Peyer's patch (tissue), 4 donors: Measurements from ENCODE around the gene LGI4.
"Not testable (repeated sequence)": the region's sequence is repeated elsewhere in the genome, so short reads cannot be mapped to it uniquely, and the experiment has no call there.

Experiments
- POLR2A ChIP-seq, 2 donors: fragments of 450-650 bp; IDR thresholded peaks; one replicate each; pipeline ENCODE4 v1.5.1; 2017; ENCODE audit warnings: antibody characterized with exemption in 2 of 2, mild to moderate bottlenecking in 2 of 2, moderate library complexity in 2 of 2
- TF ChIP-seq, protein P1 (sequence below), 6 experiments: fragments of 450-650 bp in 4 of 6; fragments of 200-600 bp in 2 of 6; sonication (generic) in 1 of 6; IDR thresholded peaks; one replicate each; pipeline ENCODE4 v1.5.1; 2017 to 2019; ENCODE audit warnings: antibody characterized with exemption in 6 of 6, mild to moderate bottlenecking in 3 of 6, moderate library complexity in 1 of 6

DNA sequence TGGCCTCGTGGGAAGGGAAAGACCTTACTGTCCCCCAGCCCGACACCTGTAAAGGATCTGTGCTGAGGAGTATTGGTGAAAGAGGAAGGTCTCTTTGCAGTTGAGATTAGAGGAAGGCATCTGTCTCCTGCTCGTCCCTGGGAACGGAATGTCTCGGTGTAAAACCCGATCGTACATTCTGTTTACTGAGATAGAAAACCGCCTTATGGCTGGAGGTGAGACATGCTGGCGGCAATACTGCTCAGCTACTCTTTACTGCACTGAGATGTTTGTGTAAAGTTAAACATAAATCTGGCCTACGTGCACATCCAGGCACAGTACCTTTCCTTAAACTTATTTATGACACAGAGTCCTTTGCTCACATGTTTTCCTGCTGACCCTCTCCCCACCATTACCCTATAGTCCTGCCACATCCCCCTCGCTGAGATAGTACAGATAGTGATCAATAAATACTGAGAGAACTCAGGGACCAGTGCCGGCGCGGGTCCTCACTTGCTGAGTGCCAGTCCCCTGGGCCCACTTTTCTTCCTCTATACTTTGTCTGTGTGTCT is 5.1 kb downstream of the LGI4 start:
- TF ChIP-seq, protein P1, sequence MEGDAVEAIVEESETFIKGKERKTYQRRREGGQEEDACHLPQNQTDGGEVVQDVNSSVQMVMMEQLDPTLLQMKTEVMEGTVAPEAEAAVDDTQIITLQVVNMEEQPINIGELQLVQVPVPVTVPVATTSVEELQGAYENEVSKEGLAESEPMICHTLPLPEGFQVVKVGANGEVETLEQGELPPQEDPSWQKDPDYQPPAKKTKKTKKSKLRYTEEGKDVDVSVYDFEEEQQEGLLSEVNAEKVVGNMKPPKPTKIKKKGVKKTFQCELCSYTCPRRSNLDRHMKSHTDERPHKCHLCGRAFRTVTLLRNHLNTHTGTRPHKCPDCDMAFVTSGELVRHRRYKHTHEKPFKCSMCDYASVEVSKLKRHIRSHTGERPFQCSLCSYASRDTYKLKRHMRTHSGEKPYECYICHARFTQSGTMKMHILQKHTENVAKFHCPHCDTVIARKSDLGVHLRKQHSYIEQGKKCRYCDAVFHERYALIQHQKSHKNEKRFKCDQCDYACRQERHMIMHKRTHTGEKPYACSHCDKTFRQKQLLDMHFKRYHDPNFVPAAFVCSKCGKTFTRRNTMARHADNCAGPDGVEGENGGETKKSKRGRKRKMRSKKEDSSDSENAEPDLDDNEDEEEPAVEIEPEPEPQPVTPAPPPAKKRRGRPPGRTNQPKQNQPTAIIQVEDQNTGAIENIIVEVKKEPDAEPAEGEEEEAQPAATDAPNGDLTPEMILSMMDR (IDR thresholded peaks at IDR 0.05) = not testable (repeated sequence)
- peak; percentile 18 to 42 for TF ChIP-seq POLR2A (IDR thresholded peaks at IDR 0.05)
